A204.1 (cell line): ENCODE measurements around the gene KRTAP10-8.
"Not testable (repeated sequence)": the region's sequence is repeated elsewhere in the genome, so short reads cannot be mapped to it uniquely, and the experiment has no call there.

ENCODE experiments used
- FAIRE-seq: peaks from 2 replicates; lab custom pipeline; 2012; peaks lifted over from hg19 to GRCh38; lab: Jason Lieb, UNC

KRTAP10-8 gene

GRCh38 chr21:44579056-44579832, 32.6 kb upstream of the KRTAP10-8 start:
- no peak for FAIRE-seq

GRCh38 chr21:44579833-44580144, 32.1 kb upstream of the KRTAP10-8 start:
- FAIRE-seq: no peak

GRCh38 chr21:44580231-44580821, 31.6 kb upstream of the KRTAP10-8 start, which contains the start of gene KRTAP10-5:
TSS of gene KRTAP10-5 (minus strand) at chr21:44580604. CDS start at chr21:44580578, 26 bp downstream.
- not testable (repeated sequence) for FAIRE-seq

GRCh38 chr21:44581158-44581557, 30.7 kb upstream of the KRTAP10-8 start:
- FAIRE-seq: no peak

GRCh38 chr21:44582055-44582454, 29.8 kb upstream of the KRTAP10-8 start:
- no peak for FAIRE-seq

- FAIRE-seq: no peak
These were observed 28.6 kb upstream of the KRTAP10-8 start for GRCh38 chr21:44583089-44583799.

GRCh38 chr21:44583800-44584147, 28.1 kb upstream of the KRTAP10-8 start:
- FAIRE-seq: no peak

- no peak for FAIRE-seq
These were observed 26.0 kb upstream of the KRTAP10-8 start for GRCh38 chr21:44585892-44586291.

GRCh38 chr21:44589094-44589493, 22.8 kb upstream of the KRTAP10-8 start:
- FAIRE-seq: no peak

GRCh38 chr21:44589586-44590305, 22.1 kb upstream of the KRTAP10-8 start:
- no peak for FAIRE-seq

GRCh38 chr21:44590311-44590721, 21.6 kb upstream of the KRTAP10-8 start:
- no peak for FAIRE-seq

GRCh38 chr21:44590897-44591800, 20.7 kb upstream of the KRTAP10-8 start:
- FAIRE-seq: not testable (repeated sequence)

- FAIRE-seq: not testable (repeated sequence)
These were observed 20.1 kb upstream of the KRTAP10-8 start for GRCh38 chr21:44591801-44592130.

- FAIRE-seq: no peak
These were observed 19.2 kb upstream of the KRTAP10-8 start, which contains the start of gene KRTAP10-6 for GRCh38 chr21:44592446-44593311. TSS of gene KRTAP10-6 (minus strand) at chr21:44592505. CDS start at chr21:44592484, 21 bp downstream.

GRCh38 chr21:44593598-44594405, 18.1 kb upstream of the KRTAP10-8 start:
- FAIRE-seq: no peak

- no peak for FAIRE-seq
These were observed 17.4 kb upstream of the KRTAP10-8 start for GRCh38 chr21:44594406-44594916.

GRCh38 chr21:44595524-44595923, 16.4 kb upstream of the KRTAP10-8 start:
- FAIRE-seq: no peak

- no peak for FAIRE-seq
These were observed 15.7 kb upstream of the KRTAP10-8 start for GRCh38 chr21:44596068-44596725.

GRCh38 chr21:44598061-44598460, 13.8 kb upstream of the KRTAP10-8 start:
- FAIRE-seq: no peak
